Transverse colon (tissue), 3 donors: ENCODE data around the gene HNRNPL.

Source experiments
- POLR2A ChIP-seq: fragments of 450-650 bp; IDR thresholded peaks from one replicate; pipeline ENCODE4 v1.6.1; 2016; ENCODE audit warnings: antibody characterized with exemption, mild to moderate bottlenecking, moderate library complexity
- TF ChIP-seq, protein P1 (sequence below), 5 experiments: fragments of 200-600 bp in 3 of 5; fragments of 450-650 bp in 2 of 5; sonication (generic) in 3 of 5; IDR thresholded peaks; 1 replicate in 2 of 5; 2 replicates in 3 of 5; pipeline ENCODE4 v1.5.1; 2016 to 2017; ENCODE audit warnings: antibody characterized with exemption in 5 of 5, inconsistent platforms in 3 of 5, mild to moderate bottlenecking in 2 of 5, moderate library complexity in 1 of 5

DNA sequence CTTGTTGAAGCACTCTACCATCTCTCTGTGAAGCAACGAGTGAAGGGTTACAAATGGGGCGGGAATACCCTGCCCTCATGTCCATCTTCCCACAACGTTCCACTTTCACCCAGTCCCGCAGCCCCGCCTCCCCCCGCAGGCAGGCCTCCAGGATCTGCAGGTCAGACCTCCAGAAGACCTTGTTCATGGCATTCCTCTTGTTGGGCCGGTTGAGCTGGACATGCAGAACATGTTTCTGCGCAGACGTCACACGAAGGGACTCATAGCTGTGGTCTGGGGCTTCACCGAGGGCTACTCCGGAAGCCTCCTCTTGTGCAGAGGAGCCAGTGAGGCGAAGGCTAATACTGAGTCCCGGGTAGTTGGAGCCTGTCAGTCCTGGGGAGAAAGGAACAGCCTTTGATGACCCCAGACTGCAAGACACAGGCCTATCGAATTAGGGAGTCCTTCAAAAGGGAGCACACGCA is 18.6 kb downstream of the HNRNPL start:
- TF ChIP-seq, protein P1, sequence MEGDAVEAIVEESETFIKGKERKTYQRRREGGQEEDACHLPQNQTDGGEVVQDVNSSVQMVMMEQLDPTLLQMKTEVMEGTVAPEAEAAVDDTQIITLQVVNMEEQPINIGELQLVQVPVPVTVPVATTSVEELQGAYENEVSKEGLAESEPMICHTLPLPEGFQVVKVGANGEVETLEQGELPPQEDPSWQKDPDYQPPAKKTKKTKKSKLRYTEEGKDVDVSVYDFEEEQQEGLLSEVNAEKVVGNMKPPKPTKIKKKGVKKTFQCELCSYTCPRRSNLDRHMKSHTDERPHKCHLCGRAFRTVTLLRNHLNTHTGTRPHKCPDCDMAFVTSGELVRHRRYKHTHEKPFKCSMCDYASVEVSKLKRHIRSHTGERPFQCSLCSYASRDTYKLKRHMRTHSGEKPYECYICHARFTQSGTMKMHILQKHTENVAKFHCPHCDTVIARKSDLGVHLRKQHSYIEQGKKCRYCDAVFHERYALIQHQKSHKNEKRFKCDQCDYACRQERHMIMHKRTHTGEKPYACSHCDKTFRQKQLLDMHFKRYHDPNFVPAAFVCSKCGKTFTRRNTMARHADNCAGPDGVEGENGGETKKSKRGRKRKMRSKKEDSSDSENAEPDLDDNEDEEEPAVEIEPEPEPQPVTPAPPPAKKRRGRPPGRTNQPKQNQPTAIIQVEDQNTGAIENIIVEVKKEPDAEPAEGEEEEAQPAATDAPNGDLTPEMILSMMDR (IDR thresholded peaks at IDR 0.05): no peak
- no peak for TF ChIP-seq POLR2A
